H1 (cell line): ENCODE data around the gene LARGE2. TPM values are rescaled to one million over a fixed set of nuclear protein-coding genes. Genes with fewer than 3 reads are reported as not detected.
A peak's percentile ranks its signal among the peaks of the same experiment; 100 is the strongest.

Experiments
- CTCF ChIA-PET: fragments of 300-600 bp; sonication (Branson Sonifier 250); formaldehyde crosslinking; loops from one replicate; lab custom pipeline; 2021; ENCODE audit not compliant: partially characterized antibody; lab: Charles Lee
- POLR2A ChIA-PET: fragments of 300-600 bp; sonication (Branson Sonifier 250); formaldehyde crosslinking; loops from one replicate; lab custom pipeline; 2021; ENCODE audit warnings: inconsistent platforms; ENCODE audit not compliant: partially characterized antibody; lab: Charles Lee
- DNase-seq, 2 experiments: peaks; one replicate each; pipeline versions ENCODE4 v3.0.0 to v3.0.0-alpha.2; 2010 to 2022; ENCODE audit warnings: low spot score in 2 of 2, low read depth in 1 of 2, mixed read lengths in 1 of 2
- FAIRE-seq: peaks from 2 replicates; lab custom pipeline; 2011; peaks lifted over from hg19 to GRCh38; lab: Jason Lieb, UNC
- H2AFZ ChIP-seq: 2 replicates; pipeline ENCODE4 v1.8.1; 2012; ENCODE audit warnings: low read length, inconsistent platforms
- H2AK5ac ChIP-seq: 2 replicates; pipeline ENCODE4 v1.6.1; 2013; ENCODE audit warnings: low read depth, low read length
- H2BK120ac ChIP-seq: replicated peaks from 2 replicates; pipeline ENCODE3; 2013; ENCODE audit warnings: low read depth, low read length, inconsistent platforms
- H2BK12ac ChIP-seq: 2 replicates; pipeline ENCODE4 v1.6.1; 2013; ENCODE audit warnings: low read depth, low read length
- H2BK15ac ChIP-seq: 2 replicates; pipeline ENCODE4 v1.6.1; 2013; ENCODE audit warnings: low read length
- H2BK20ac ChIP-seq: 2 replicates; pipeline ENCODE4 v1.6.1; 2013; ENCODE audit warnings: low read length
- H2BK5ac ChIP-seq: 2 replicates; pipeline ENCODE4 v1.6.1; 2013; ENCODE audit warnings: low read depth, low read length
- H3K14ac ChIP-seq: 2 replicates; pipeline ENCODE4 v1.6.1; 2013; ENCODE audit warnings: inconsistent platforms; ENCODE audit not compliant: insufficient read length
- H3K18ac ChIP-seq: 2 replicates; pipeline ENCODE4 v1.6.1; 2013; ENCODE audit warnings: low read length; ENCODE audit errors: extremely low read depth
- H3K23ac ChIP-seq: 2 replicates; pipeline ENCODE4 v1.6.1; 2013; ENCODE audit warnings: inconsistent platforms; ENCODE audit not compliant: insufficient read length
- H3K23me2 ChIP-seq: 2 replicates; pipeline ENCODE4 v1.6.1; 2013; ENCODE audit warnings: low read depth, low read length
- H3K27ac ChIP-seq: 2 replicates; pipeline ENCODE4 v1.6.1; 2011; ENCODE audit warnings: low read depth, low read length, inconsistent platforms
- H3K27me3 ChIP-seq, 4 experiments: replicated peaks in 1 of 4; 1 replicate in 1 of 4; 2 replicates in 3 of 4; pipeline versions ENCODE4 v1.6.1 to v1.8.1; 2011 to 2013; ENCODE audit warnings: low read length in 3 of 4, mild to moderate bottlenecking in 3 of 4, inconsistent platforms in 2 of 4, mixed read lengths in 2 of 4, moderate library complexity in 1 of 4; ENCODE audit not compliant: control insufficient read depth in 3 of 4, insufficient read depth in 3 of 4; ENCODE audit errors: extremely low read depth in 1 of 4
- H3K36me3 ChIP-seq, 4 experiments: 2 replicates each; pipeline versions ENCODE4 v1.6.1 to v1.8.1; 2011 to 2013; ENCODE audit warnings: mild to moderate bottlenecking in 4 of 4, low read length in 3 of 4, moderate library complexity in 2 of 4, control low read depth in 1 of 4, inconsistent platforms in 1 of 4; ENCODE audit not compliant: insufficient read depth in 4 of 4, control insufficient read depth in 2 of 4
- H3K4ac ChIP-seq: replicated peaks from 2 replicates; pipeline ENCODE3; 2013; ENCODE audit warnings: low read length, low read depth, mixed read lengths, inconsistent platforms; ENCODE audit not compliant: insufficient read length
- H3K4me1 ChIP-seq, 4 experiments: replicated peaks in 1 of 4; 1 replicate in 1 of 4; 2 replicates in 3 of 4; pipeline versions ENCODE4 v1.6.1 to v1.8.1; 2011 to 2013; ENCODE audit warnings: low read length in 3 of 4, inconsistent platforms in 2 of 4, mixed read lengths in 1 of 4; ENCODE audit not compliant: insufficient read depth in 4 of 4, control insufficient read depth in 3 of 4
- H3K4me2 ChIP-seq, 2 experiments: 2 replicates each; pipeline versions ENCODE4 v1.6.1 to v1.8.1; 2011 to 2013; ENCODE audit warnings: low read depth in 2 of 2, low read length in 2 of 2, control low read depth in 1 of 2, inconsistent platforms in 1 of 2, mild to moderate bottlenecking in 1 of 2; ENCODE audit not compliant: insufficient read depth in 1 of 2
- H3K4me3 ChIP-seq, 4 experiments: fragments of 200-600, 300-600 bp in 1 of 4; sonication (generic), shearing (Covaris generic), sonication (Bioruptor Twin) in 1 of 4; 2 replicates each; pipeline versions ENCODE4 v1.5.1 to v1.8.1; 2011 to 2016; ENCODE audit warnings: low read length in 4 of 4, low read depth in 3 of 4, control low read depth in 2 of 4, inconsistent platforms in 2 of 4, mild to moderate bottlenecking in 2 of 4, mixed read lengths in 1 of 4, moderate library complexity in 1 of 4; ENCODE audit not compliant: insufficient read depth in 2 of 4; ENCODE audit errors: extremely low read depth in 1 of 4
- H3K56ac ChIP-seq: replicated peaks from 2 replicates; pipeline ENCODE3; 2013; ENCODE audit warnings: low read depth, mild to moderate bottlenecking, mixed read lengths, low read length, inconsistent platforms; ENCODE audit not compliant: insufficient read length
- H3K79me1 ChIP-seq: 2 replicates; pipeline ENCODE4 v1.6.1; 2013; ENCODE audit warnings: low read depth, low read length, control low read depth
- H3K79me2 ChIP-seq, 2 experiments: 2 replicates each; pipeline versions ENCODE4 v1.6.1 to v1.8.1; 2012 to 2013; ENCODE audit warnings: low read length in 2 of 2, mild to moderate bottlenecking in 2 of 2, inconsistent platforms in 1 of 2; ENCODE audit not compliant: insufficient read depth in 2 of 2, control insufficient read depth in 1 of 2
- H3K9ac ChIP-seq, 4 experiments: replicated peaks in 1 of 4; 1 replicate in 1 of 4; 2 replicates in 3 of 4; pipeline versions ENCODE4 v1.6.1 to v1.8.1; 2011 to 2013; ENCODE audit warnings: low read depth in 3 of 4, low read length in 3 of 4, control low read depth in 2 of 4, mild to moderate bottlenecking in 2 of 4, moderate library complexity in 2 of 4, inconsistent platforms in 1 of 4; ENCODE audit errors: extremely low read depth in 1 of 4
- H3K9me3 ChIP-seq, 2 experiments: 2 replicates each; pipeline versions ENCODE4 v1.6.1 to v1.8.1; 2012 to 2013; ENCODE audit warnings: mild to moderate bottlenecking in 2 of 2, moderate library complexity in 2 of 2, control low read depth in 1 of 2, inconsistent platforms in 1 of 2, low read depth in 1 of 2, low read length in 1 of 2, mixed read lengths in 1 of 2; ENCODE audit not compliant: insufficient read depth in 2 of 2
- H4K20me1 ChIP-seq, 2 experiments: replicated peaks in 1 of 2; 2 replicates each; pipeline versions ENCODE3 to v1.8.1; 2011 to 2013; ENCODE audit warnings: inconsistent platforms in 2 of 2, low read length in 2 of 2, mild to moderate bottlenecking in 1 of 2; ENCODE audit not compliant: insufficient read depth in 2 of 2, control insufficient read depth in 1 of 2
- H4K5ac ChIP-seq: 2 replicates; pipeline ENCODE4 v1.6.1; 2013; ENCODE audit warnings: low read length, low read depth, mixed read lengths, inconsistent platforms; ENCODE audit not compliant: insufficient read length
- H4K8ac ChIP-seq: 2 replicates; pipeline ENCODE4 v1.8.0; 2013; ENCODE audit warnings: mild to moderate bottlenecking, moderate library complexity, low read length, inconsistent platforms; ENCODE audit not compliant: insufficient read depth; ENCODE audit errors: extremely low read depth
- H4K91ac ChIP-seq: replicated peaks from 2 replicates; pipeline ENCODE3; 2013; ENCODE audit warnings: low read length, mixed read lengths, inconsistent platforms; ENCODE audit not compliant: insufficient read length
- ASH2L ChIP-seq: fragments of 200-600, 300-600 bp; sonication (generic); IDR thresholded peaks from one replicate; pipeline ENCODE4 v1.7.1; 2017; ENCODE audit warnings: low read length
- CEBPB ChIP-seq: IDR thresholded peaks from 2 replicates; pipeline ENCODE4 v1.6.1; 2012; ENCODE audit warnings: low read depth, low read length
- CHD2 ChIP-seq: IDR thresholded peaks from 2 replicates; pipeline ENCODE4 v1.6.1; 2012; ENCODE audit warnings: low read length, improper control_type of control experiment
- CTCF ChIP-seq, 3 experiments: IDR thresholded peaks; 1 replicate in 2 of 3; 2 replicates in 1 of 3; pipeline versions ENCODE4 v1.5.1 to v1.6.1; 2011; ENCODE audit warnings: low read length in 3 of 3, mild to moderate bottlenecking in 3 of 3, inconsistent platforms in 2 of 3, low read depth in 1 of 3, moderate library complexity in 1 of 3; ENCODE audit not compliant: insufficient read depth in 1 of 3; ENCODE audit errors: control extremely low read depth in 1 of 3
- GTF2F1 ChIP-seq: IDR thresholded peaks from 2 replicates; pipeline ENCODE4 v1.6.1; 2012; ENCODE audit warnings: low read depth, low read length, improper control_type of control experiment, borderline replicate concordance
- HDAC6 ChIP-seq: IDR thresholded peaks from one replicate; pipeline ENCODE4 v1.7.1; 2012; ENCODE audit warnings: low read depth, mild to moderate bottlenecking, inconsistent platforms, low read length, moderate library complexity
- KDM4A ChIP-seq: IDR thresholded peaks from one replicate; pipeline ENCODE4 v1.7.1; 2012; ENCODE audit warnings: low read depth, mild to moderate bottlenecking, moderate library complexity, low read length, inconsistent platforms; ENCODE audit not compliant: severe bottlenecking
- RXRA ChIP-seq: IDR thresholded peaks from 2 replicates; pipeline ENCODE4 v1.6.1; 2011; ENCODE audit warnings: low read depth, mild to moderate bottlenecking, low read length, moderate library complexity; ENCODE audit not compliant: insufficient read depth
- WGBS, 2 experiments: shearing (Covaris generic) in 1 of 2; methylation state at CpG; one replicate each; pipeline versions ENCODE4 v1.1.6 to v1.1.7; 2013 to 2015; ENCODE audit warnings: low lambda C conversion rate in 2 of 2, mixed read lengths in 2 of 2, inconsistent platforms in 1 of 2, low coverage in 1 of 2, missing lambda C conversion rate in 1 of 2; ENCODE audit not compliant: insufficient replicate concordance in 2 of 2, insufficient coverage in 1 of 2, insufficient read length in 1 of 2; ENCODE audit errors: extremely low coverage in 1 of 2, missing lambda C conversion rate in 1 of 2; 5-methylcytosine and 5-hydroxymethylcytosine counted together
- polyA plus RNA-seq, 7 experiments: library from polyadenylated mRNA; depleted of rRNA in 3 of 7; stranded (reverse) in 5 of 7; unstranded in 2 of 7; fragments of >200 nt in 5 of 7; fragments of 200-250 nt in 2 of 7; gene quantifications; 1 replicate in 5 of 7; 2 replicates in 1 of 7; 4 replicates in 1 of 7; pipeline versions ENCODE4 v1.2.1 to v1.2.3, GENCODE V29; 2011 to 2013; ENCODE audit warnings: missing spikeins in 2 of 7, mixed read lengths in 2 of 7
- total RNA-seq: library from RNA; stranded (reverse); fragmentation: NEBNext Ultra II Directional; extraction: Animal tissue kit (Norgen Biotek cat#: 25700); gene quantifications from 2 replicates; pipeline ENCODE4 v1.2.1, GENCODE V29; 2021

LARGE2 gene
- total and polyA plus RNA-seq, 2 of the 8 experiments (the other 6 are each of a cell fraction or from before 2014, with no cell fraction given), result 111 to 137 TPM

GRCh38 chr11:45935349-45936064 lies 13.1 kb downstream of the LARGE2 start:
- no peaks in the 10 kb centered on the region for H3K27me3 ChIP-seq
- H3K14ac ChIP-seq, result no peak overlapping the region
- 94% methylated on average over 8 of the region's 8 CpGs; no CpG with 5 or more reads in 1 of the 2 experiments for WGBS, 2 experiments
- H3K4ac ChIP-seq, result no peak overlapping the region
- H3K79me1 ChIP-seq, result no peaks in the 10 kb centered on the region; the same call in 1 of the 2 replicates
- DNase-seq (no peak), FAIRE-seq (no peak)
- no peaks in the 10 kb centered on the region for H3K9me3 ChIP-seq
- no peak overlapping the region for H2BK12ac ChIP-seq
- no peak overlapping the region for H3K23ac ChIP-seq
- peaks cover 0 to 5% (median 0%) of the 10 kb centered on the region in 4 experiments; a peak in 1 of 7 replicates for H3K4me1 ChIP-seq
- H3K27ac ChIP-seq, result no peak overlapping the region
- H3K23me2 ChIP-seq, result no peaks in the 10 kb centered on the region
- H3K56ac ChIP-seq, result no peak overlapping the region
- ChIA-PET CTCF (interaction anchor here (0.6 to 1.9 kb wide), 5 partner anchors 11 to 91 kb away, joined by 3 to 7 read pairs (median 5); no protein-coding TSS in a partner anchor), POLR2A (interaction anchor here (1.2 to 13.6 kb wide), 2 partner anchors 12 to 393 kb away, joined by 3 to 115 read pairs; partner anchors contain the start of gene LARGE2)
- H3K4me2 ChIP-seq, result no peak overlapping the region
- H3K4me3 ChIP-seq, result no peak overlapping the region
- no peak overlapping the region for H2BK15ac ChIP-seq
- H4K20me1 ChIP-seq, result no peaks in the 10 kb centered on the region
- H2AFZ ChIP-seq, result no peak overlapping the region
- H4K8ac ChIP-seq, result no peak overlapping the region; the same call in 1 of the 2 replicates
- no peak overlapping the region for H3K9ac ChIP-seq
- no peak overlapping the region for H2BK120ac ChIP-seq
- TF ChIP-seq ASH2L, result no peak
- TF ChIP-seq HDAC6, result no peak
- TF ChIP-seq CTCF (IDR thresholded peaks at IDR 0.05; ENCODE audit: control extremely low read depth in 1 of 3, insufficient read depth in 1 of 3, low read depth in 1 of 3, low read length in 3 of 3), result no peak
- TF ChIP-seq KDM4A, result no peak
- TF ChIP-seq RXRA, result no peak
- no peak for TF ChIP-seq CHD2
- TF ChIP-seq CEBPB, result no peak
- TF ChIP-seq GTF2F1, result no peak
- peaks cover 9 to 26% (median 14%) of the 10 kb centered on the region in 4 experiments; a peak in 7 of 8 replicates for H3K36me3 ChIP-seq
- no peak overlapping the region for H4K5ac ChIP-seq
- H2BK5ac ChIP-seq, result peak overlapping the region; percentile 17; the same call in 1 of the 2 replicates
- no peak overlapping the region for H3K18ac ChIP-seq
- H2AK5ac ChIP-seq, result no peak overlapping the region
- H3K79me2 ChIP-seq, result no peaks in the 10 kb centered on the region
- no peak overlapping the region for H2BK20ac ChIP-seq
- H4K91ac ChIP-seq, result no peak overlapping the region
